Keratinocyte (primary cell): ENCODE data around the gene BBS1. TPM values are rescaled to one million over a fixed set of nuclear protein-coding genes. Genes with fewer than 3 reads are reported as not detected.

ENCODE experiments used
- DNase-seq: peaks from one replicate; pipeline ENCODE4 v3.0.0-alpha.2; 2011; ENCODE audit warnings: low read depth, missing footprints, low spot score
- FAIRE-seq: peaks from 2 replicates; lab custom pipeline; 2011; peaks lifted over from hg19 to GRCh38; lab: Jason Lieb, UNC
- H2AFZ ChIP-seq: 2 replicates; pipeline ENCODE4 v1.6.0; 2012; ENCODE audit warnings: low read length, control low read depth, inconsistent platforms; ENCODE audit not compliant: control insufficient read depth
- H3K27ac ChIP-seq: 2 replicates; pipeline ENCODE4 v1.5.1; 2011; ENCODE audit warnings: low read length; ENCODE audit not compliant: control insufficient read depth, insufficient read depth
- H3K27me3 ChIP-seq: 3 replicates; pipeline ENCODE4 v1.6.0; 2011; ENCODE audit warnings: low read length; ENCODE audit not compliant: control insufficient read depth, insufficient read depth; ENCODE audit errors: extremely low read depth
- H3K36me3 ChIP-seq, 2 experiments: 2 replicates in 1 of 2; 3 replicates in 1 of 2; pipeline ENCODE4 v1.5.1; 2011; ENCODE audit warnings: low read length in 2 of 2, mild to moderate bottlenecking in 1 of 2; ENCODE audit not compliant: control insufficient read depth in 2 of 2, insufficient read depth in 2 of 2; ENCODE audit errors: extremely low read depth in 1 of 2
- H3K4me1 ChIP-seq: 3 replicates; pipeline ENCODE4 v1.5.1; 2011; ENCODE audit warnings: low read length; ENCODE audit not compliant: control insufficient read depth, insufficient read depth; ENCODE audit errors: extremely low read depth
- H3K4me2 ChIP-seq: 3 replicates; pipeline ENCODE4 v1.6.0; 2011; ENCODE audit warnings: low read depth, low read length; ENCODE audit not compliant: control insufficient read depth, insufficient read depth; ENCODE audit errors: extremely low read depth
- H3K4me3 ChIP-seq, 3 experiments: fragments of 200-600 bp in 1 of 3; sonication (generic) in 1 of 3; 2 replicates in 2 of 3; 3 replicates in 1 of 3; pipeline ENCODE4 v1.5.1; 2011 to 2016; ENCODE audit warnings: low read length in 3 of 3, mild to moderate bottlenecking in 3 of 3, control low read depth in 2 of 3, inconsistent platforms in 1 of 3, low read depth in 1 of 3, mixed read lengths in 1 of 3, mixed run types in 1 of 3, moderate library complexity in 1 of 3; ENCODE audit not compliant: control insufficient read depth in 2 of 3, insufficient read depth in 2 of 3; ENCODE audit errors: extremely low read depth in 1 of 3
- H3K79me2 ChIP-seq: 2 replicates; pipeline ENCODE4 v1.6.0; 2012; ENCODE audit warnings: low read length; ENCODE audit not compliant: control insufficient read depth, insufficient read depth
- H3K9ac ChIP-seq: 3 replicates; pipeline ENCODE4 v1.6.0; 2011; ENCODE audit warnings: low read length; ENCODE audit not compliant: control insufficient read depth, insufficient read depth; ENCODE audit errors: extremely low read depth
- H3K9me1 ChIP-seq: 3 replicates; pipeline ENCODE4 v1.6.0; 2011; ENCODE audit warnings: low read length; ENCODE audit not compliant: control insufficient read depth, insufficient read depth; ENCODE audit errors: extremely low read depth
- H3K9me3 ChIP-seq: 2 replicates; pipeline ENCODE4 v1.5.1; 2012; ENCODE audit warnings: low read depth, low read length; ENCODE audit not compliant: control insufficient read depth
- H4K20me1 ChIP-seq: 3 replicates; pipeline ENCODE4 v1.6.0; 2011; ENCODE audit warnings: low read length; ENCODE audit not compliant: control insufficient read depth, insufficient read depth; ENCODE audit errors: extremely low read depth
- EZH2 ChIP-seq: IDR thresholded peaks from one replicate; pipeline ENCODE4 v1.6.1; 2012; ENCODE audit warnings: inconsistent platforms, mild to moderate bottlenecking, low read length, moderate library complexity
- dilution Hi-C: fragments of 300-500 bp; cut with MboI; formaldehyde crosslinking; loops from one replicate; pipeline ENCODE4 v1.7.0; 2020; ENCODE audit warnings: low sequenced_read_pairs; ENCODE audit not compliant: extremely low pct_ligation_motif_present
- polyA plus RNA-seq, 5 experiments: library from polyadenylated mRNA; depleted of rRNA in 3 of 5; stranded (reverse) in 3 of 5; stranded (forward) in 1 of 5; unstranded in 1 of 5; fragments of >200 nt; gene quantifications; 1 replicate in 1 of 5; 2 replicates in 3 of 5; 3 replicates in 1 of 5; pipeline versions ENCODE4 v1.2.1 to v1.2.3, GENCODE V29; 2011 to 2012; ENCODE audit warnings: missing spikeins in 2 of 5, low read depth in 1 of 5, low replicate concordance in 1 of 5
- TF ChIP-seq, protein P1 (sequence below), 3 experiments: IDR thresholded peaks in 1 of 3; conservative IDR thresholded peaks in 1 of 3; optimal IDR thresholded peaks in 1 of 3; 2 replicates in 2 of 3; 3 replicates in 1 of 3; pipeline versions ENCODE3 to v1.5.1; 2011; ENCODE audit warnings: low read length in 3 of 3, mild to moderate bottlenecking in 3 of 3, moderate library complexity in 2 of 3, control low read depth in 1 of 3, inconsistent platforms in 1 of 3; ENCODE audit not compliant: insufficient read depth in 2 of 3; ENCODE audit errors: extremely low read depth in 1 of 3

Gene BBS1
- polyA plus RNA-seq, 1 donor (not counting 4 experiments of a cell fraction or from before 2014, with no cell fraction given): 11.7 TPM

DNA sequence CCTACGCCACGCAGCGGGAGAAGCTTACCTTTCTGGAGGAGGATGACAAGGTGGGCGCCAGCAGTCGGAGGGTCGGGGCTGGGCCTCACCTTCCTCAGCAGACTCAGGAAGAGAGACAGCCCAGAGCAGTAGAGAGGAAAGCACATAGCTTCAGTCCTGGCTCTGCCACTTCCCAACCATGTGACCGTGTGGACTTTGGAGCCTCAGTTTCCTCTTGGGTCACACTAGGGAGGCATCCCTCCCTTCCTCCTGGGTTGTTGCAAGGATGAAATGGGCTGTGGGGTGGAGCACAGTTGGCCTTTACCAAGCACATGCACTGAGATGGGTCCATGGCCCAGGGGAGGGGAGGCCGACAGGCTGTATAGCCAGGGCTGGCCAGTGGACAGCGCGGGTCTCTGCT is 17.3 kb upstream of the BBS1 start:
- Histone ChIP-seq H3K36me3 (peaks cover 35 to 39% of the 10 kb centered on the region in 2 experiments), H3K4me2 (no peak overlapping the region)

DNA sequence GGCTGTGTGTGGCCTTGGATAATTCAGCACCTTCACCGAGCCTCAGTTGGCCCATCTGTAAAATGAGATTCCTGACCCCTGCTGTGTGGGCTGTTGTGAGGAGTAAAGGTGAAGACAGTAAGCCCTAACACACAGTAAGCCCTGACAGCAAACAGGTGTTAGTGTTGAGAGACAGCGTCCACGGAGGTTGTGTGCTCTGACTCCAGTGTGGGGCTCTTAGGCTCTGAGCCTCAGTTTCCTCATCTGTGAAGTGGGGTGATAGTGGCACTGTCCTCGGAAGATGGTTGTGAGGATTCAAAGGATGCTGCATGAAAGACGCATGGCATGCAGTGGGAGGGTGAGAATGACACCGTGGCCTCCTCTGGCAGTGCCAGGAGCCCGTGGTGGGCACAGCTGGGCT is 16.0 kb upstream of the BBS1 start:
- H3K4me3 ChIP-seq: no peak overlapping the region
- no peaks in the 10 kb centered on the region for H3K9me1 ChIP-seq
- H3K36me3 ChIP-seq: peaks cover 36% of the 10 kb centered on the region in 2 experiments
- FAIRE-seq (no peak), DNase-seq (no peak)
- H3K9ac ChIP-seq: no peak overlapping the region
- H3K27me3 ChIP-seq: no peaks in the 10 kb centered on the region
- H2AFZ ChIP-seq: no peak overlapping the region
- H3K27ac ChIP-seq: no peak overlapping the region
- TF ChIP-seq EZH2: no peak
- TF ChIP-seq, protein P1, sequence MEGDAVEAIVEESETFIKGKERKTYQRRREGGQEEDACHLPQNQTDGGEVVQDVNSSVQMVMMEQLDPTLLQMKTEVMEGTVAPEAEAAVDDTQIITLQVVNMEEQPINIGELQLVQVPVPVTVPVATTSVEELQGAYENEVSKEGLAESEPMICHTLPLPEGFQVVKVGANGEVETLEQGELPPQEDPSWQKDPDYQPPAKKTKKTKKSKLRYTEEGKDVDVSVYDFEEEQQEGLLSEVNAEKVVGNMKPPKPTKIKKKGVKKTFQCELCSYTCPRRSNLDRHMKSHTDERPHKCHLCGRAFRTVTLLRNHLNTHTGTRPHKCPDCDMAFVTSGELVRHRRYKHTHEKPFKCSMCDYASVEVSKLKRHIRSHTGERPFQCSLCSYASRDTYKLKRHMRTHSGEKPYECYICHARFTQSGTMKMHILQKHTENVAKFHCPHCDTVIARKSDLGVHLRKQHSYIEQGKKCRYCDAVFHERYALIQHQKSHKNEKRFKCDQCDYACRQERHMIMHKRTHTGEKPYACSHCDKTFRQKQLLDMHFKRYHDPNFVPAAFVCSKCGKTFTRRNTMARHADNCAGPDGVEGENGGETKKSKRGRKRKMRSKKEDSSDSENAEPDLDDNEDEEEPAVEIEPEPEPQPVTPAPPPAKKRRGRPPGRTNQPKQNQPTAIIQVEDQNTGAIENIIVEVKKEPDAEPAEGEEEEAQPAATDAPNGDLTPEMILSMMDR (optimal IDR thresholded peaks at IDR 0.05 in 1 of 3, IDR thresholded peaks at IDR 0.05 in 1 of 3, conservative IDR thresholded peaks at IDR 0.05 in 1 of 3; ENCODE audit: extremely low read depth in 1 of 3, insufficient read depth in 2 of 3, low read length in 3 of 3): no peak
- no peaks in the 10 kb centered on the region for H3K4me1 ChIP-seq
- no peak overlapping the region for H3K4me2 ChIP-seq
- H3K9me3 ChIP-seq: no peaks in the 10 kb centered on the region
- dilution Hi-C loops: no loop called here
- no peaks in the 10 kb centered on the region for H3K79me2 ChIP-seq
- no peaks in the 10 kb centered on the region for H4K20me1 ChIP-seq

More for the DNA sequence above, 17.3 kb upstream of the BBS1 start:
- DNase-seq (no peak), FAIRE-seq (no peak)
- H3K27me3 ChIP-seq: no peaks in the 10 kb centered on the region
- no peak overlapping the region for H2AFZ ChIP-seq
- H3K4me1 ChIP-seq: no peaks in the 10 kb centered on the region
- no peaks in the 10 kb centered on the region for H4K20me1 ChIP-seq
- no peaks in the 10 kb centered on the region for H3K79me2 ChIP-seq
- no peaks in the 10 kb centered on the region for H3K9me1 ChIP-seq
- dilution Hi-C loops: no loop called here
- H3K4me3 ChIP-seq: no peak overlapping the region
- TF ChIP-seq EZH2: no peak
- TF ChIP-seq, protein P1 (optimal IDR thresholded peaks at IDR 0.05 in 1 of 3, IDR thresholded peaks at IDR 0.05 in 1 of 3, conservative IDR thresholded peaks at IDR 0.05 in 1 of 3; ENCODE audit: extremely low read depth in 1 of 3, insufficient read depth in 2 of 3, low read length in 3 of 3): no peak
- H3K27ac ChIP-seq: no peak overlapping the region
- no peaks in the 10 kb centered on the region for H3K9me3 ChIP-seq
- no peak overlapping the region for H3K9ac ChIP-seq
